ENCODE data around the gene TMEM248.
A peak's percentile ranks its signal among the peaks of the same experiment; 100 is the strongest.
"Not testable (repeated sequence)": the region's sequence is repeated elsewhere in the genome, so short reads cannot be mapped to it uniquely, and the experiment has no call there.

Gene TMEM248

DNA sequence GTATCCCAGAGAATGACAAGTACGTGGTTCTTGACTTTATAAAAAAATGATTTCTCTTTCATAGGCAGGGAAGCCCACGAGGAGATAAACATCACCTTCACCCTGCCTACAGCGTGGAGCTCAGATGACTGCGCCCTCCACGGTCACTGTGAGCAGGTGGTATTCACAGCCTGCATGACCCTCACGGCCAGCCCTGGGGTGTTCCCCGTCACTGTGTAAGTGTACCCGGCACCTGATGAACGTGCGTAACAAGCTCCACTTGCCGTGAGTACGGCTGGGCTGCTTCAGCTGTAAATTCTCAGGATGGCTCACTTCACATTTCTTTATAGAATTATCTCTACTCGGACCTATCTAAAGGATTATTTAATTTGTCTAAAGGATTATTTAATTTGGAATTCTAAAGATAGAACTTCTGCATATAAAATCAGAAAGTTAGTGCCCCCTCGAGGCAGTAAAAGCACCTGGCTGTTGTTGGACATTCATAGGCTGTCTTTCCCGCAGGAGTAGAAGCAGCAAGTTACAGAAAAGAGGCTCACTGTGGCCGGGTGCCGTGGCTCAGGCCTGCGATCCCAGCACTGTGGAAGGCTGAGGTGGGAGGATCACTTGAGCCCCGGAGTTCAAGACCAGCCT lies 27.6 kb downstream of the TMEM248 start:
- no peaks in the 10 kb centered on the region for H3K27me3 Mint-ChIP-seq
- no peak overlapping the region for H3K4me3 Mint-ChIP-seq
- DNase-seq (ENCODE audit: low spot score in 2 of 2) = no peak
- H3K27ac Mint-ChIP-seq = no peak overlapping the region
- peaks cover 14% of the 10 kb centered on the region for H3K4me1 Mint-ChIP-seq
- H3K9me3 Mint-ChIP-seq = no peaks in the 10 kb centered on the region
- no peak for ATAC-seq (ENCODE audit: low read depth)
- peaks cover 19% of the 10 kb centered on the region for H3K36me3 Mint-ChIP-seq

DNA sequence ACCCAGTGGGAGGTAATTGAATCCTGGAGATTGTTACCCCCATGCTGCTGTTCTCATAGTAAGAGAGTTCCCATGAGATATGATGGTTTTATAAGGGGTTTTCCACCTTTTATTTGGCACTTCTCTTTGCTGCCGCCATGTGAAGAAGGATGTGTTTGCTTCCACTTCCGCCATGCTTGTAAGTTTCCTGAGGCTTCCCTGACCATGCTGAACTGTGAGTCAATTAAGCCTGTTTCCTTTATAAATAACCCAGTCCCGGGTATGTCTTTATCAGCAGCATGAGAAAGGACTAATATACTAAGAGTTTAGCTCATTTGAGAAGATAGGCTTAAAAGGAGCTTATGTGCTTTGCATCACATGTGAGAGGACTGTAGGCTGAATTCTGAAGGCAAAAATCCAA lies 29.3 kb downstream of the TMEM248 start:
- ATAC-seq (ENCODE audit: low read depth) (no peak), DNase-seq (ENCODE audit: low spot score in 2 of 2) (no peak)
- no peaks in the 10 kb centered on the region for H3K27me3 Mint-ChIP-seq
- no peaks in the 10 kb centered on the region for H3K9me3 Mint-ChIP-seq
- H3K4me3 Mint-ChIP-seq = no peak overlapping the region
- H3K36me3 Mint-ChIP-seq = peaks cover 18% of the 10 kb centered on the region
- H3K27ac Mint-ChIP-seq = no peak overlapping the region
- peaks cover 14% of the 10 kb centered on the region for H3K4me1 Mint-ChIP-seq

GRCh38 chr7:66950763-66951162 lies 29.7 kb downstream of the TMEM248 start:
- DNase-seq (ENCODE audit: low spot score in 2 of 2) = no peak
- no peak overlapping the region for H3K4me3 Mint-ChIP-seq
- no peak overlapping the region for H3K27ac Mint-ChIP-seq
- no peaks in the 10 kb centered on the region for H3K27me3 Mint-ChIP-seq
- ATAC-seq (ENCODE audit: low read depth) = no peak
- peaks cover 14% of the 10 kb centered on the region for H3K4me1 Mint-ChIP-seq
- peaks cover 20% of the 10 kb centered on the region for H3K36me3 Mint-ChIP-seq
- H3K9me3 Mint-ChIP-seq = no peaks in the 10 kb centered on the region

DNA sequence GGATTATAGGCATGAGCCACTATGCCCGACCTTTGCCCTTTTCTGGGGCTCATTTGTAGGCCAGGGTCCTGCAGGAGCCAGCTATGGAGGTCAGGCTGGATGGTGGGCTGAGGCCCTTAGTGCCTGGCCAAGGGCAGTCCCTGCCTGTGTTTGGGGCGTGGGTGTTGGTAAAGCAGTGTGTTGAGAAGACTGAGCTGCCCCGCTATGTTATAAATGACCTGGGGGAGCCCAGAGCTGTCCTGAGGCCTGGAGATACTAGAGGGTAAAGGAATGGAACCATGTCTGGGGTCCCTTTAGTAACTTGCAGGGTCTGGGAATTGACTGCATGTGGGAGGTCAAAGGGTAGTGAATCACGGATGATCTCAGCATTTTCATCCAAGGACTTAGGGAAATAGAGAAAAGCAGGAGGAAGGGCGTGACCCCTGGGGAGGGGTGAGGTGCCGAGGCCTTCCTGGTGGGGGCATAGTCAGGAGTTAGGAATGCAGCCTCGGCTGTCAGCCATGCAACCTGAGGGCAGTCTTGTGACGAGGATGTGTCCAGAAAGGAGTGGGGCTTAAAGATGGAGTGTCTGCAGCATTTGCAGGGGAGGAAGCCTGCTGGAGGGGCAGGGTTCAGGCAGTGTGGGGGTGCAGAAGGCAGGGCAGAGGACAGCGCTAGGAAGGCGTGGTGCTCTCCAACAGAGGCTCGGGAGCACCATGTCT lies 31.5 kb downstream of the TMEM248 start:
- H3K4me3 Mint-ChIP-seq = no peak overlapping the region
- ATAC-seq (ENCODE audit: low read depth) (no peak), DNase-seq (ENCODE audit: low spot score in 2 of 2) (no peak)
- peaks cover 29% of the 10 kb centered on the region for H3K36me3 Mint-ChIP-seq
- peaks cover 14% of the 10 kb centered on the region for H3K4me1 Mint-ChIP-seq
- peak overlapping the region; percentile 36 for H3K27ac Mint-ChIP-seq
- no peaks in the 10 kb centered on the region for H3K27me3 Mint-ChIP-seq
- no peaks in the 10 kb centered on the region for H3K9me3 Mint-ChIP-seq

DNA sequence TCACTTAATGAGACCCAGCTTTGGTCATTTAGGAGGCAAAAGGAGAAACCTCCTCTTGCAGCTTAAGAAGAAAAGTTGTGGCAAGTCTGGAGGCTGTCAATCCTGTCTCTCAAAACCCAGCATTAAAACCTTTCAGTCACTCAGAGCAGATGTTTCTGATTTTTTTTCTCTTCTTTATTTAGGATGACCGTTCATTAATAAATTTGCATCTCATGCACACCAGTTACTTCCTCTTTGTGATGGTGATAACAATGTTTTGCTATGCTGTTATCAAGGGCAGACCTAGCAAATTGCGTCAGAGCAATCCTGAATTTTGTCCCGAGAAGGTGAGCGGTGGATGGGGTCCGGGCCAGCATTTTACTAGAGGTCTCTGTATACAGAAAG lies 32.0 kb downstream of the TMEM248 start:
- H3K36me3 Mint-ChIP-seq = peaks cover 30% of the 10 kb centered on the region
- H3K27me3 Mint-ChIP-seq = no peaks in the 10 kb centered on the region

DNA sequence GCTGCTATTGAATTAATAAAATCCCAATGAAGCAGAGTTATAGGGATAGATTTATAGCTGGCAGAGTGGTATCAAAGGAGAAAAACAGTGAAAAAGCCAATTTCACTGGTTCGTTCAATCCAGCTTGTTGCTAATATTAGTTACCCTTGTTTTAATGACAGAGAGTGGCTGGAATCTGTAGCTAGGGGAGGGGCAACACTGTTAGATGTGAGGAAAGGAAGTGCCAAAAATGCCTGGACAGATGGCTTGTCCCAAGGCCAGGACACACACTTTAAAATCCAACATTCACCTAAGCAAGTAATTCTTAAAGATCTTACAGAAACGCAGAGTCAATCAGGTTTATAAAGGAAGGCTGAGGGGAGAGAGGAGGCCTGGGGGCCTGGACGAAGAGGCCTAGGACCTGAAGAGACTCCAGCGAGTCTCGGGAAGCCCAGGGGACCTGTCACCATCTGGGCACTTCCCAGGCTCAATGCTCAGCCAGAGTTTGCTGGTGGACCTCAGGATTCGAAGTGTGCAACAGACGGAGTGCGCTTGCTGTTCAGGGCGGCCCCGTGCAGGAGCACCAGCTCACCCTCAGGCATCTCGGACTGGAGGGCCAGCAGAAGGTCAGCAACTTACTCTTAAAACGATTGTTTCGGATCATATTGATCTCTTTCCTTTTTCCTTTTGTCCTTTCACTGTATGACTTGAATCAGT lies 36.7 kb downstream of the TMEM248 start:
- H3K4me3 Mint-ChIP-seq = no peak overlapping the region
- peak overlapping the region; percentile 50 for H3K27ac Mint-ChIP-seq
- ATAC-seq (ENCODE audit: low read depth) (no peak), DNase-seq (ENCODE audit: low spot score in 2 of 2) (no peak)
- H3K9me3 Mint-ChIP-seq = no peaks in the 10 kb centered on the region
- H3K27me3 Mint-ChIP-seq = no peaks in the 10 kb centered on the region
- H3K36me3 Mint-ChIP-seq = peaks cover 32% of the 10 kb centered on the region
- H3K4me1 Mint-ChIP-seq = peaks cover 6% of the 10 kb centered on the region

More for the DNA sequence above, 32.0 kb downstream of the TMEM248 start:
- Mint-ChIP-seq H3K4me3 (no peak overlapping the region), H3K4me1 (peaks cover 14% of the 10 kb centered on the region), H3K9me3 (no peaks in the 10 kb centered on the region), H3K27ac (peak overlapping the region; percentile 36)
- DNase-seq (ENCODE audit: low spot score in 2 of 2) = no peak
- ATAC-seq (ENCODE audit: low read depth) = peak; percentile 60

- ATAC-seq (ENCODE audit: low read depth) (no peak), DNase-seq (ENCODE audit: low spot score in 2 of 2) (no peak)
- H3K36me3 Mint-ChIP-seq = peaks cover 30% of the 10 kb centered on the region
- no peak overlapping the region for H3K27ac Mint-ChIP-seq
- H3K4me1 Mint-ChIP-seq = no peaks in the 10 kb centered on the region
- H3K9me3 Mint-ChIP-seq = no peaks in the 10 kb centered on the region
- no peaks in the 10 kb centered on the region for H3K27me3 Mint-ChIP-seq
- H3K4me3 Mint-ChIP-seq = no peak overlapping the region
These were observed 37.7 kb downstream of the TMEM248 start for GRCh38 chr7:66958538-66959350.

- Mint-ChIP-seq H3K36me3 (peaks cover 26% of the 10 kb centered on the region), H3K27me3 (no peaks in the 10 kb centered on the region), H3K4me1 (no peaks in the 10 kb centered on the region), H3K4me3 (no peak overlapping the region), H3K9me3 (peaks cover 1% of the 10 kb centered on the region), H3K27ac (no peak overlapping the region)
- ATAC-seq (ENCODE audit: low read depth) = no peak
- DNase-seq (ENCODE audit: low spot score in 2 of 2) = no peak
These were observed 39.2 kb downstream of the TMEM248 start for GRCh38 chr7:66960192-66960591.

DNA sequence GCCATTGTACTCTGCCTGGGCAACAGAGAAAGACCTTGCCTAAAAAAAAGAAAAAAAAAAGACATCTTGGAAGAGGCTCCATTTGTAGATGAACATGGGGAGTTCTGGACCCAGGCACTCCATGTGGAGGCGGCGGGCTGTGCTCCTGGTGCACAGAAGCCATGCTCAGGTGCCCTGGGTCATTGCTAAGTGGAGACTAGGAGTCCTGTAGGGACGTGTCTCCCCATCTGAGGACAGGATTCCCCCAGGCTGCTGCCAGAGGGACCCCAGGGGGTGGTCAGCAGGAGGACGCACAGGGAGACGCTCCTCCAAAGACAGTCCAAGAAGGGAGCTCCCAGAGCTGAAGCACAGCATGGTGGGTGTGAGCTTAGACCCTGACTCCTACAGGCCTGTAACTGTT lies 40.1 kb downstream of the TMEM248 start:
- peaks cover 23% of the 10 kb centered on the region for H3K36me3 Mint-ChIP-seq
- ATAC-seq (ENCODE audit: low read depth) = no peak
- DNase-seq (ENCODE audit: low spot score in 2 of 2) = no peak
- H3K27ac Mint-ChIP-seq = no peak overlapping the region
- peaks cover 1% of the 10 kb centered on the region for H3K9me3 Mint-ChIP-seq
- H3K4me3 Mint-ChIP-seq = no peak overlapping the region
- no peaks in the 10 kb centered on the region for H3K4me1 Mint-ChIP-seq
- H3K27me3 Mint-ChIP-seq = no peaks in the 10 kb centered on the region

DNA sequence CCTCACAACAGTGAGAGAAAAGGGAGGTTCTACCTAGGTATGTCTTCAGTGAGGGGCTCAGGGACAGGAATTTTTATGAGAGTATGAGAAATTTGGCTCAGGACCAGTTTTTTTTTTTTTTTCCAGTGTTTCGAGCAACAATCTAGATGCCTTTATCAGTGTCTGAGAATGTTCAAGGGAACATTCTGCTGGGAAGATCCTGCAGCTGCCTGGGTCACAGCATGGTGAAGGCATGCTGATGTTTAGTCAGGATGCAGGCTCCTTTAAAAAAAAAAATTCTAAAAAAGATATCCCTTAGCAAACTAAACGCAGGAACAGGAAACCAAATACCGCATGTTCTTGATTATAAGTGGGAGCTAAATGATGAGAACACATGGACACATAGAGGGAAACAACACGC lies 43.4 kb downstream of the TMEM248 start:
- peaks cover 4% of the 10 kb centered on the region for H3K36me3 Mint-ChIP-seq
- no peak overlapping the region for H3K27ac Mint-ChIP-seq
- DNase-seq (ENCODE audit: low spot score in 2 of 2) = no peak
- H3K9me3 Mint-ChIP-seq = peaks cover 1% of the 10 kb centered on the region
- no peaks in the 10 kb centered on the region for H3K27me3 Mint-ChIP-seq
- no peak overlapping the region for H3K4me3 Mint-ChIP-seq
- no peaks in the 10 kb centered on the region for H3K4me1 Mint-ChIP-seq
- ATAC-seq (ENCODE audit: low read depth) = no peak

DNA sequence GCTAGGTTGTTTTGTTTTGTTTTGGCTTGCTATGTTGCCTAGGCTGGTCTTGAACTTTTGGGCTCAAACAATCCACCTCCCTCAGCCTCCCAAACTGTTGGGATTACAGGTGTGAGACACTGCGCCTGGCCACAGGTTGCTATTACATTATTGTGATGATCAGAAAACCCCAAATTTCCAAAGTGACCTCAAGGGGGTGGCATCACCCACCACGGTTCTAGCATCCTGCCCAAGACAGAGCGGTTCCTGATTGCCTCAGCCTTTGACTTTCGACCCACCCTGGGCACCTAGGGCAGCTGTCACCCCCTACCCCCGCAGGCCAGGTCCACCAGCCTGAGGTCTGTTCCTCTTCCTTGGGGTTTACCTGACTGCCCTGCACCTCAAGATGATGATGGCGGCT lies 46.0 kb downstream of the TMEM248 start:
- DNase-seq (ENCODE audit: low spot score in 2 of 2) = no peak
- Mint-ChIP-seq H3K27ac (no peak overlapping the region), H3K4me1 (no peaks in the 10 kb centered on the region), H3K4me3 (no peak overlapping the region), H3K27me3 (no peaks in the 10 kb centered on the region), H3K9me3 (peaks cover 1% of the 10 kb centered on the region), H3K36me3 (no peaks in the 10 kb centered on the region)
- no peak for ATAC-seq (ENCODE audit: low read depth)

DNA sequence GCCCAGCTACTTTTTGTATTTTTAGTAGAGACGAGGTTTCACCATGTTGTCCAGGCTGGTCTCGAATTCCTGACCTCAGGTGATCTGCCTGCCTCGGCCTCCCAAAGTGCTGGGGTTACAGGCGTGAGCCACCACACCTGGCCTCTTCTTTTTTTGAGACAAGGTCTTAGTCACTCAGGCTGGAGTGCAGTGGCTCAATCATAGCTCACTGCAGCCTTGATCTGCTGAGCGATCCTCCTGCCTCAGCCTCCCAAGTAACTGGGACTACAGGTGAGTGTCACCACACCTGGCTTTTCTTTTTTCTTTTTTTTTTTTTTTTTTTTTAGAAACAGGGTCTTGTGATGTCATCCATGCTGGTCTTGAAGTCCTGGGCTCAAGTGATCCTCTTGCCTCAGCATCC lies 48.0 kb downstream of the TMEM248 start:
- not testable (repeated sequence) for H3K27me3 Mint-ChIP-seq; H3K27ac Mint-ChIP-seq; H3K9me3 Mint-ChIP-seq; H3K4me3 Mint-ChIP-seq; H3K4me1 Mint-ChIP-seq; ATAC-seq (ENCODE audit: low read depth); H3K36me3 Mint-ChIP-seq; DNase-seq (ENCODE audit: low spot score in 2 of 2)

- Mint-ChIP-seq H3K27me3 (no peaks in the 10 kb centered on the region), H3K9me3 (no peaks in the 10 kb centered on the region), H3K4me1 (no peaks in the 10 kb centered on the region), H3K4me3 (no peak overlapping the region), H3K36me3 (no peaks in the 10 kb centered on the region), H3K27ac (no peak overlapping the region)
- no peak for ATAC-seq (ENCODE audit: low read depth)
- DNase-seq (ENCODE audit: low spot score in 2 of 2) = no peak
These were observed 49.3 kb downstream of the TMEM248 start for GRCh38 chr7:66970310-66970709.
